Neural progenitor cell (in vitro differentiated cells): Measurements from ENCODE around the gene EFCAB6. TPM values are rescaled to one million over a fixed set of nuclear protein-coding genes. Genes with fewer than 3 reads are reported as not detected.

ENCODE experiments used
- DNase-seq: peaks from one replicate; pipeline ENCODE4 v3.0.0-alpha.2; 2016; ENCODE audit warnings: low spot score
- H2AFZ ChIP-seq: fragments of 200-600 bp; sonication (generic); replicated peaks from 2 replicates; pipeline ENCODE4 v1.6.1; 2016; ENCODE audit warnings: antibody characterized with exemption
- H3F3A ChIP-seq: fragments of 200-600 bp; sonication (generic); 2 replicates; pipeline ENCODE4 v1.6.1; 2016; ENCODE audit warnings: antibody characterized with exemption, low read depth
- H3K27ac ChIP-seq: fragments of 200-600 bp; sonication (generic); 2 replicates; pipeline ENCODE4 v1.5.1; 2016; ENCODE audit warnings: mild to moderate bottlenecking
- H3K27me3 ChIP-seq: fragments of 200-600 bp; sonication (generic); 2 replicates; pipeline ENCODE4 v1.6.1; 2016; ENCODE audit warnings: mild to moderate bottlenecking, moderate library complexity
- H3K36me3 ChIP-seq: fragments of 200-600 bp; sonication (generic); 2 replicates; pipeline ENCODE4 v1.5.1; 2016
- H3K4me1 ChIP-seq: fragments of 200-600 bp; sonication (generic); 2 replicates; pipeline ENCODE4 v1.6.1; 2016; ENCODE audit warnings: mixed run types
- H3K4me2 ChIP-seq: fragments of 200-600 bp; sonication (generic); 2 replicates; pipeline ENCODE4 v1.6.1; 2016
- H3K4me3 ChIP-seq: fragments of 200-600 bp; sonication (generic); 2 replicates; pipeline ENCODE4 v1.5.1; 2016
- H3K79me2 ChIP-seq: fragments of 200-600 bp; sonication (generic); 2 replicates; pipeline ENCODE4 v1.6.1; 2016; ENCODE audit warnings: low read depth
- H3K9ac ChIP-seq: fragments of 200-600 bp; sonication (generic); 2 replicates; pipeline ENCODE4 v1.6.1; 2016
- H3K9me3 ChIP-seq: fragments of 200-600 bp; sonication (generic); 2 replicates; pipeline ENCODE4 v1.5.1; 2016; ENCODE audit warnings: low read depth
- H4K20me1 ChIP-seq: fragments of 200-600 bp; sonication (generic); 2 replicates; pipeline ENCODE4 v1.6.1; 2016; ENCODE audit warnings: low read depth
- H3K27ac Mint-ChIP-seq: 3 replicates; pipeline ENCODE4 v1.8.0; 2021; ENCODE audit warnings: mixed read lengths
- H3K27me3 Mint-ChIP-seq: 2 replicates; pipeline ENCODE4 v1.8.0; 2022; ENCODE audit warnings: low read depth, mild to moderate bottlenecking, inconsistent platforms, moderate library complexity, mixed read lengths; ENCODE audit not compliant: insufficient read depth
- H3K36me3 Mint-ChIP-seq: 3 replicates; pipeline ENCODE4 v1.8.0; 2021; ENCODE audit warnings: mixed read lengths
- H3K4me1 Mint-ChIP-seq: 3 replicates; pipeline ENCODE4 v1.8.0; 2021; ENCODE audit warnings: mixed read lengths
- H3K4me3 Mint-ChIP-seq: 3 replicates; pipeline ENCODE4 v1.8.0; 2021; ENCODE audit warnings: mild to moderate bottlenecking, moderate library complexity, mixed read lengths
- H3K9me3 Mint-ChIP-seq: 3 replicates; pipeline ENCODE4 v1.8.0; 2020; ENCODE audit warnings: mixed read lengths
- CTCF ChIP-seq: fragments of 200-600 bp; sonication (generic); IDR thresholded peaks from 2 replicates; pipeline ENCODE4 v1.5.1; 2017; ENCODE audit warnings: antibody characterized with exemption, mild to moderate bottlenecking
- EZH2 ChIP-seq: fragments of 200-600 bp; sonication (generic); IDR thresholded peaks from 2 replicates; pipeline ENCODE4 v1.6.1; 2017; ENCODE audit warnings: antibody characterized with exemption, mild to moderate bottlenecking, moderate library complexity
- EZH2phosphoT487 ChIP-seq: fragments of 200-600 bp; sonication (generic); IDR thresholded peaks from 2 replicates; pipeline ENCODE4 v1.6.1; 2017; ENCODE audit warnings: antibody characterized with exemption
- total RNA-seq: library from RNA; depleted of rRNA; stranded (reverse); fragments of >200 nt; gene quantifications from 2 replicates; pipeline ENCODE4 v1.2.3, GENCODE V29; 2015; ENCODE audit warnings: low replicate concordance

The EFCAB6 gene
- total RNA-seq, 1 donor from 2014 or later, result 4.9 TPM

GRCh38 chr22:43850529-43850928 lies 38.4 kb upstream of the EFCAB6 start:
- Histone ChIP-seq H3K4me3 (no peak overlapping the region), H3K27me3 (no peaks in the 10 kb centered on the region), H3K9me3 (no peaks in the 10 kb centered on the region), H2AFZ (no peak overlapping the region), H3K27ac (no peak overlapping the region), H3K9ac (no peak overlapping the region), H3K36me3 (no peaks in the 10 kb centered on the region), H3K79me2 (peaks cover 41% of the 10 kb centered on the region), H3K4me2 (no peak overlapping the region), H3K4me1 (peaks cover 6% of the 10 kb centered on the region), H4K20me1 (peaks cover 80% of the 10 kb centered on the region), H3F3A (no peaks in the 10 kb centered on the region)
- Mint-ChIP-seq H3K36me3 (no peaks in the 10 kb centered on the region), H3K27me3 (peaks cover 6% of the 10 kb centered on the region), H3K4me1 (peaks cover 15% of the 10 kb centered on the region), H3K27ac (no peak overlapping the region), H3K4me3 (no peak overlapping the region), H3K9me3 (no peaks in the 10 kb centered on the region)
- TF ChIP-seq EZH2 (no peak), EZH2phosphoT487 (no peak), CTCF (no peak)
- no peak for DNase-seq

GRCh38 chr22:43849731-43850130 lies 37.6 kb upstream of the EFCAB6 start:
- H3K9me3 ChIP-seq, result no peaks in the 10 kb centered on the region
- no peaks in the 10 kb centered on the region for H3K36me3 ChIP-seq
- peaks cover 6% of the 10 kb centered on the region for H3K4me1 ChIP-seq
- H3K36me3 Mint-ChIP-seq, result no peaks in the 10 kb centered on the region
- peaks cover 15% of the 10 kb centered on the region for H3K4me1 Mint-ChIP-seq
- H3K9me3 Mint-ChIP-seq, result no peaks in the 10 kb centered on the region
- no peak overlapping the region for H3K4me3 Mint-ChIP-seq
- no peak overlapping the region for H3K9ac ChIP-seq
- H2AFZ ChIP-seq, result no peak overlapping the region
- no peak overlapping the region for H3K27ac Mint-ChIP-seq
- H3K4me2 ChIP-seq, result no peak overlapping the region
- TF ChIP-seq CTCF (no peak), EZH2phosphoT487 (no peak), EZH2 (no peak)
- H3K4me3 ChIP-seq, result no peak overlapping the region
- no peaks in the 10 kb centered on the region for H3F3A ChIP-seq
- peaks cover 6% of the 10 kb centered on the region for H3K27me3 Mint-ChIP-seq
- no peak overlapping the region for H3K27ac ChIP-seq
- DNase-seq, result no peak
- peaks cover 45% of the 10 kb centered on the region for H3K79me2 ChIP-seq
- no peaks in the 10 kb centered on the region for H3K27me3 ChIP-seq
- peaks cover 88% of the 10 kb centered on the region for H4K20me1 ChIP-seq

DNA sequence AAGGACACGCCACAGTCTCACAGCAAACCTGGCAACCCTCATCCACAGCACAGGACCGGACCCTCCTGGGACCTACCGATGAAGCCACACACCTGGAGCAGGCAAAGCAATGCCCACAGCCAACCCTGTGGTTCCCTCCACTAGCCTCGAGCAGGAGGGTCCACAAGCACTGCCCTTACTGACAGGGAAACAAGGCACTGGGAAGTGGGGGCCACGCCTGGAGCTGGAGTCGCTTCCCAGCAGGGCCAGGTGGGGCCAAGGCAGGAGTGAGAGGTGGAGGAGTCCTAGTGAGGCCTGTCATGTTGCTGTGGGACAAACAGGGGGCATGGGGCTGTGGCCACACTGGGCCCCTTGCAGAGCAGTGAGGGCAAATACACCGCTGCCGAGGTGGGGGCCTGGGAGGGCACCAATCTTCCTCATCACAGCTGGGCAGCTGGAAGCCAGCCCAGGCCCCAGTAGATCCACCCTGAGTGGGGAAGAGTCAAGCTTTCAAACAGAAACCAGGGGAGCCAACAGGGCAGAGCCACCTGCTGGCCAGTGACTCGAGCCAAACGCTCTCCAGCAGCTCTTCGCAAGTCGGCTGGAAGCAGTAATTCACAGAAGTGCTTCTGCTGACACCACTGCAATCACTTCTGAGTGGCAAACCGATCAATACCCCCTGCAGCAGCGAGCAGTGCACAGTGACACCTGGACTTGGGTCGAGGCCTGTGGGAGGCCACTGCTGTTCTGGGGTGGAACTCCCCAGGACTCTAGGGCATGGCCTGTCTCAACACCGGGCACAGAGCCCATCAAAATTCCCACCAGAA lies 36.5 kb upstream of the EFCAB6 start:
- TF ChIP-seq EZH2, result no peak
- no peak for TF ChIP-seq EZH2phosphoT487
- peak; percentile 55 for TF ChIP-seq CTCF
- Mint-ChIP-seq H3K4me3 (no peak overlapping the region), H3K36me3 (no peaks in the 10 kb centered on the region), H3K9me3 (no peaks in the 10 kb centered on the region), H3K4me1 (peaks cover 15% of the 10 kb centered on the region), H3K27me3 (peaks cover 6% of the 10 kb centered on the region), H3K27ac (peak overlapping the region; percentile 50)
- Histone ChIP-seq H4K20me1 (peaks cover 90% of the 10 kb centered on the region), H2AFZ (no peak overlapping the region), H3K27me3 (no peaks in the 10 kb centered on the region), H3K9ac (no peak overlapping the region), H3K79me2 (peaks cover 45% of the 10 kb centered on the region), H3K27ac (no peak overlapping the region), H3K4me2 (no peak overlapping the region), H3K36me3 (no peaks in the 10 kb centered on the region), H3K9me3 (no peaks in the 10 kb centered on the region), H3K4me3 (no peak overlapping the region), H3F3A (no peaks in the 10 kb centered on the region), H3K4me1 (peaks cover 6% of the 10 kb centered on the region)
- DNase-seq, result peak; percentile 61
